Endothelial cell of umbilical vein (primary cell): ENCODE results near the gene MEF2C.

ENCODE experiments used
- CTCF ChIP-seq, 2 donors: IDR thresholded peaks; 1 replicate in 1 of 2; 2 replicates in 1 of 2; pipeline ENCODE4 v1.5.1; 2011; ENCODE audit warnings: low read length in 2 of 2, mild to moderate bottlenecking in 2 of 2, moderate library complexity in 2 of 2, control low read depth in 1 of 2, inconsistent platforms in 1 of 2, low read depth in 1 of 2; ENCODE audit not compliant: insufficient read depth in 1 of 2; ENCODE audit errors: extremely low read depth in 1 of 2
- EZH2 ChIP-seq: IDR thresholded peaks from 2 replicates; pipeline ENCODE4 v1.6.1; 2012; ENCODE audit warnings: borderline replicate concordance, low read depth, mild to moderate bottlenecking, moderate library complexity, low read length, inconsistent platforms; ENCODE audit not compliant: severe bottlenecking
- MAX ChIP-seq: IDR thresholded peaks from 2 replicates; pipeline ENCODE4 v1.6.1; 2011; ENCODE audit not compliant: insufficient read depth, insufficient read length
- POLR2A ChIP-seq: IDR thresholded peaks from 2 replicates; pipeline ENCODE4 v1.6.1; 2012; ENCODE audit warnings: low read depth, mild to moderate bottlenecking, control low read depth, low read length

GRCh38 chr5:88718736-88719135 lies 164.2 kb downstream of the MEF2C start:
- TF ChIP-seq CTCF (IDR thresholded peaks at IDR 0.05; ENCODE audit: extremely low read depth in 1 of 2, insufficient read depth in 1 of 2, low read depth in 1 of 2, low read length in 2 of 2) = no peak
- no peak for TF ChIP-seq MAX
- TF ChIP-seq POLR2A = no peak
- no peak for TF ChIP-seq EZH2
